Neural progenitor cell (in vitro differentiated cells): ENCODE data around the gene NTF3. TPM values are rescaled to one million over a fixed set of nuclear protein-coding genes. Genes with fewer than 3 reads are reported as not detected.

Source experiments
- DNase-seq: peaks from one replicate; pipeline ENCODE4 v3.0.0-alpha.2; 2016; ENCODE audit warnings: low spot score
- H2AFZ ChIP-seq: fragments of 200-600 bp; sonication (generic); replicated peaks from 2 replicates; pipeline ENCODE4 v1.6.1; 2016; ENCODE audit warnings: antibody characterized with exemption
- H3F3A ChIP-seq: fragments of 200-600 bp; sonication (generic); 2 replicates; pipeline ENCODE4 v1.6.1; 2016; ENCODE audit warnings: antibody characterized with exemption, low read depth
- H3K27ac ChIP-seq: fragments of 200-600 bp; sonication (generic); 2 replicates; pipeline ENCODE4 v1.5.1; 2016; ENCODE audit warnings: mild to moderate bottlenecking
- H3K27me3 ChIP-seq: fragments of 200-600 bp; sonication (generic); 2 replicates; pipeline ENCODE4 v1.6.1; 2016; ENCODE audit warnings: mild to moderate bottlenecking, moderate library complexity
- H3K36me3 ChIP-seq: fragments of 200-600 bp; sonication (generic); 2 replicates; pipeline ENCODE4 v1.5.1; 2016
- H3K4me1 ChIP-seq: fragments of 200-600 bp; sonication (generic); 2 replicates; pipeline ENCODE4 v1.6.1; 2016; ENCODE audit warnings: mixed run types
- H3K4me2 ChIP-seq: fragments of 200-600 bp; sonication (generic); 2 replicates; pipeline ENCODE4 v1.6.1; 2016
- H3K4me3 ChIP-seq: fragments of 200-600 bp; sonication (generic); 2 replicates; pipeline ENCODE4 v1.5.1; 2016
- H3K79me2 ChIP-seq: fragments of 200-600 bp; sonication (generic); 2 replicates; pipeline ENCODE4 v1.6.1; 2016; ENCODE audit warnings: low read depth
- H3K9ac ChIP-seq: fragments of 200-600 bp; sonication (generic); 2 replicates; pipeline ENCODE4 v1.6.1; 2016
- H3K9me3 ChIP-seq: fragments of 200-600 bp; sonication (generic); 2 replicates; pipeline ENCODE4 v1.5.1; 2016; ENCODE audit warnings: low read depth
- H4K20me1 ChIP-seq: fragments of 200-600 bp; sonication (generic); 2 replicates; pipeline ENCODE4 v1.6.1; 2016; ENCODE audit warnings: low read depth
- H3K27ac Mint-ChIP-seq: 3 replicates; pipeline ENCODE4 v1.8.0; 2021; ENCODE audit warnings: mixed read lengths
- H3K27me3 Mint-ChIP-seq: 2 replicates; pipeline ENCODE4 v1.8.0; 2022; ENCODE audit warnings: low read depth, mild to moderate bottlenecking, inconsistent platforms, moderate library complexity, mixed read lengths; ENCODE audit not compliant: insufficient read depth
- H3K36me3 Mint-ChIP-seq: 3 replicates; pipeline ENCODE4 v1.8.0; 2021; ENCODE audit warnings: mixed read lengths
- H3K4me1 Mint-ChIP-seq: 3 replicates; pipeline ENCODE4 v1.8.0; 2021; ENCODE audit warnings: mixed read lengths
- H3K4me3 Mint-ChIP-seq: 3 replicates; pipeline ENCODE4 v1.8.0; 2021; ENCODE audit warnings: mild to moderate bottlenecking, moderate library complexity, mixed read lengths
- H3K9me3 Mint-ChIP-seq: 3 replicates; pipeline ENCODE4 v1.8.0; 2020; ENCODE audit warnings: mixed read lengths
- EZH2 ChIP-seq: fragments of 200-600 bp; sonication (generic); IDR thresholded peaks from 2 replicates; pipeline ENCODE4 v1.6.1; 2017; ENCODE audit warnings: antibody characterized with exemption, mild to moderate bottlenecking, moderate library complexity
- EZH2phosphoT487 ChIP-seq: fragments of 200-600 bp; sonication (generic); IDR thresholded peaks from 2 replicates; pipeline ENCODE4 v1.6.1; 2017; ENCODE audit warnings: antibody characterized with exemption
- total RNA-seq: library from RNA; depleted of rRNA; stranded (reverse); fragments of >200 nt; gene quantifications from 2 replicates; pipeline ENCODE4 v1.2.3, GENCODE V29; 2015; ENCODE audit warnings: low replicate concordance
- TF ChIP-seq, protein P1 (sequence below): fragments of 200-600 bp; sonication (generic); IDR thresholded peaks from 2 replicates; pipeline ENCODE4 v1.5.1; 2017; ENCODE audit warnings: antibody characterized with exemption, mild to moderate bottlenecking

NTF3 gene
- total RNA-seq, 1 donor from 2014 or later, result 6.7 TPM

GRCh38 chr12:5402009-5402935 lies 29.6 kb upstream of the NTF3 start:
- no peaks in the 10 kb centered on the region for H3K9me3 Mint-ChIP-seq
- Histone ChIP-seq H4K20me1 (no peaks in the 10 kb centered on the region), H3F3A (no peaks in the 10 kb centered on the region), H3K27me3 (no peaks in the 10 kb centered on the region), H3K4me1 (peaks cover 6% of the 10 kb centered on the region), H3K9me3 (no peaks in the 10 kb centered on the region), H3K9ac (no peak overlapping the region), H3K4me2 (no peak overlapping the region), H3K4me3 (no peak overlapping the region), H2AFZ (no peak overlapping the region), H3K27ac (no peak overlapping the region), H3K36me3 (no peaks in the 10 kb centered on the region), H3K79me2 (no peaks in the 10 kb centered on the region)
- peaks cover 7% of the 10 kb centered on the region for H3K4me1 Mint-ChIP-seq
- H3K4me3 Mint-ChIP-seq, result no peak overlapping the region
- no peak for DNase-seq
- TF ChIP-seq EZH2 (no peak), EZH2phosphoT487 (no peak)
- TF ChIP-seq, protein P1, sequence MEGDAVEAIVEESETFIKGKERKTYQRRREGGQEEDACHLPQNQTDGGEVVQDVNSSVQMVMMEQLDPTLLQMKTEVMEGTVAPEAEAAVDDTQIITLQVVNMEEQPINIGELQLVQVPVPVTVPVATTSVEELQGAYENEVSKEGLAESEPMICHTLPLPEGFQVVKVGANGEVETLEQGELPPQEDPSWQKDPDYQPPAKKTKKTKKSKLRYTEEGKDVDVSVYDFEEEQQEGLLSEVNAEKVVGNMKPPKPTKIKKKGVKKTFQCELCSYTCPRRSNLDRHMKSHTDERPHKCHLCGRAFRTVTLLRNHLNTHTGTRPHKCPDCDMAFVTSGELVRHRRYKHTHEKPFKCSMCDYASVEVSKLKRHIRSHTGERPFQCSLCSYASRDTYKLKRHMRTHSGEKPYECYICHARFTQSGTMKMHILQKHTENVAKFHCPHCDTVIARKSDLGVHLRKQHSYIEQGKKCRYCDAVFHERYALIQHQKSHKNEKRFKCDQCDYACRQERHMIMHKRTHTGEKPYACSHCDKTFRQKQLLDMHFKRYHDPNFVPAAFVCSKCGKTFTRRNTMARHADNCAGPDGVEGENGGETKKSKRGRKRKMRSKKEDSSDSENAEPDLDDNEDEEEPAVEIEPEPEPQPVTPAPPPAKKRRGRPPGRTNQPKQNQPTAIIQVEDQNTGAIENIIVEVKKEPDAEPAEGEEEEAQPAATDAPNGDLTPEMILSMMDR, result no peak
- no peaks in the 10 kb centered on the region for H3K36me3 Mint-ChIP-seq
- H3K27me3 Mint-ChIP-seq, result peaks cover 2% of the 10 kb centered on the region
- H3K27ac Mint-ChIP-seq, result no peak overlapping the region

DNA sequence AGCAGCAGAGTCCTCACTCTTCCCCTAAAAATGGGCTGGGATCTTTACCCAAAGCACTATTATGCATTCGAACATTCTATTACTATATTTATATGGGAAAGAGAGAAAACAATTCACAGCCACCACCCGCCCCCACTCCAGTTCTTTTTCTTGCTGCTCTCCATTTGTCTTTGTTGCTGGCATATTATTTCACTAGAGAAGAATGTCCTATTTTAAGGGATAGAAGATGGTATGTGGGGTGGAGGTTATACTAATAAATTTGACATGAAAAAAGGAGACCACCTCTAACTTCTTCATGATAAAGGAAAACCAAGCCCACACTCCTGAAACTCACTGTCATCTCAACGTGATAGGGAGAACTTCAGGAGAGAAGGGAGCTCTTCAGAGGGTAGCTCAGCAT lies 28.5 kb upstream of the NTF3 start:
- H3K4me1 Mint-ChIP-seq, result peaks cover 13% of the 10 kb centered on the region
- Histone ChIP-seq H3K4me2 (no peak overlapping the region), H3F3A (no peaks in the 10 kb centered on the region), H3K27me3 (no peaks in the 10 kb centered on the region), H2AFZ (no peak overlapping the region), H3K9me3 (no peaks in the 10 kb centered on the region), H3K27ac (no peak overlapping the region), H4K20me1 (no peaks in the 10 kb centered on the region), H3K36me3 (no peaks in the 10 kb centered on the region), H3K4me1 (peaks cover 13% of the 10 kb centered on the region), H3K79me2 (no peaks in the 10 kb centered on the region), H3K4me3 (no peak overlapping the region), H3K9ac (no peak overlapping the region)
- H3K27ac Mint-ChIP-seq, result no peak overlapping the region
- no peak overlapping the region for H3K4me3 Mint-ChIP-seq
- TF ChIP-seq EZH2phosphoT487, result no peak
- TF ChIP-seq, protein P1, result no peak
- TF ChIP-seq EZH2, result no peak
- no peak for DNase-seq
- H3K36me3 Mint-ChIP-seq, result no peaks in the 10 kb centered on the region
- peaks cover 2% of the 10 kb centered on the region for H3K27me3 Mint-ChIP-seq
- no peaks in the 10 kb centered on the region for H3K9me3 Mint-ChIP-seq

DNA sequence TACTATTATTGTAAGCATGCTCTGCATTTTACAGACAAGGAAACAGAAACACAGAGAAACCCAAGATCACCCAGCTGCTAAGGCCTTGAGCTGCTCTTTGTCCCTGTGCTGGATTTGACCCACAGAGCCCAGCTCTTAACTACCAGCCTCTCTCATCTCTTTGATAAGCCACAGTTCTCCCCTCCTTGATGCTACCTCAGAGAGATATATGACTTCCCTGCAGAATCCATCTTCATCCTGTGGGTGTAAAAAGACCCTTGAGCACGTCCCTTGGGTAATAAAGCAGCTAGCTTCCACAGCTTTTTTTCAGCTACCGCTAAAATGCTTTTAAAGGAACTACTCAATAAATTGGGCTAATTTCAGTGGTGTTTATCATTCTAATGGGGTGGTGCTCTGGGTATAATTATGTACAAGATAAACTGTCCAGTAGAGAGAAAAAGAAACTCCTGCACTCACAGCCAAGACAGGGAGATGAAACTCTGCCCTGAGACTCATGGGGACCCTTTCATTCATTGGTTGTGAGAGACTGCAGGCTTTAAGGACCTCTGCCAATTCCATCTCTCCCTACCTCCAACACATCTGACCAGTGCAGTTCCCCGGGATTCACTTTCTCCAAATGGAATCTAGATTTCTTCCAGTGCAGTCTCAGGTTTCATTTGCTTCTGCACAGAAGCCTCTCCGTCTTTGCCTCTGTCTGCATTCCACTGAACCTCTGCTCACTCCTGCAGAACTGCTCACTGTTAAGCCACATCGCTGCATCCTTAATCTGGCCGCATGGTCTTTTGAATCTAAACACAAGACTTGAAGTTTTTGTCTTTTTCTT lies 24.7 kb upstream of the NTF3 start:
- Histone ChIP-seq H3K9me3 (peaks cover 5% of the 10 kb centered on the region), H3K36me3 (no peaks in the 10 kb centered on the region), H3K4me3 (no peak overlapping the region), H2AFZ (peak overlapping the region; percentile 30), H3K4me2 (peak overlapping the region; percentile 30), H3F3A (no peaks in the 10 kb centered on the region), H3K4me1 (peaks cover 13% of the 10 kb centered on the region), H4K20me1 (no peaks in the 10 kb centered on the region), H3K9ac (no peak overlapping the region), H3K27ac (no peak overlapping the region), H3K79me2 (no peaks in the 10 kb centered on the region), H3K27me3 (no peaks in the 10 kb centered on the region)
- no peaks in the 10 kb centered on the region for H3K36me3 Mint-ChIP-seq
- TF ChIP-seq EZH2 (no peak), EZH2phosphoT487 (no peak)
- TF ChIP-seq, protein P1, result no peak
- H3K4me1 Mint-ChIP-seq, result peaks cover 13% of the 10 kb centered on the region
- H3K9me3 Mint-ChIP-seq, result no peaks in the 10 kb centered on the region
- no peak overlapping the region for H3K4me3 Mint-ChIP-seq
- peak; percentile 56 for DNase-seq
- H3K27me3 Mint-ChIP-seq, result peaks cover 2% of the 10 kb centered on the region
- peak overlapping the region; percentile 38 for H3K27ac Mint-ChIP-seq
